Measurements from ENCODE around the gene ESF1.

Gene ESF1, protein sequence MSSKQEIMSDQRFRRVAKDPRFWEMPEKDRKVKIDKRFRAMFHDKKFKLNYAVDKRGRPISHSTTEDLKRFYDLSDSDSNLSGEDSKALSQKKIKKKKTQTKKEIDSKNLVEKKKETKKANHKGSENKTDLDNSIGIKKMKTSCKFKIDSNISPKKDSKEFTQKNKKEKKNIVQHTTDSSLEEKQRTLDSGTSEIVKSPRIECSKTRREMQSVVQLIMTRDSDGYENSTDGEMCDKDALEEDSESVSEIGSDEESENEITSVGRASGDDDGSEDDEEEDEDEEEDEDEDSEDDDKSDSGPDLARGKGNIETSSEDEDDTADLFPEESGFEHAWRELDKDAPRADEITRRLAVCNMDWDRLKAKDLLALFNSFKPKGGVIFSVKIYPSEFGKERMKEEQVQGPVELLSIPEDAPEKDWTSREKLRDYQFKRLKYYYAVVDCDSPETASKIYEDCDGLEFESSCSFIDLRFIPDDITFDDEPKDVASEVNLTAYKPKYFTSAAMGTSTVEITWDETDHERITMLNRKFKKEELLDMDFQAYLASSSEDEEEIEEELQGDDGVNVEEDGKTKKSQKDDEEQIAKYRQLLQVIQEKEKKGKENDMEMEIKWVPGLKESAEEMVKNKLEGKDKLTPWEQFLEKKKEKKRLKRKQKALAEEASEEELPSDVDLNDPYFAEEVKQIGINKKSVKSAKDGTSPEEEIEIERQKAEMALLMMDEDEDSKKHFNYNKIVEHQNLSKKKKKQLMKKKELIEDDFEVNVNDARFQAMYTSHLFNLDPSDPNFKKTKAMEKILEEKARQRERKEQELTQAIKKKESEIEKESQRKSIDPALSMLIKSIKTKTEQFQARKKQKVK

DNA sequence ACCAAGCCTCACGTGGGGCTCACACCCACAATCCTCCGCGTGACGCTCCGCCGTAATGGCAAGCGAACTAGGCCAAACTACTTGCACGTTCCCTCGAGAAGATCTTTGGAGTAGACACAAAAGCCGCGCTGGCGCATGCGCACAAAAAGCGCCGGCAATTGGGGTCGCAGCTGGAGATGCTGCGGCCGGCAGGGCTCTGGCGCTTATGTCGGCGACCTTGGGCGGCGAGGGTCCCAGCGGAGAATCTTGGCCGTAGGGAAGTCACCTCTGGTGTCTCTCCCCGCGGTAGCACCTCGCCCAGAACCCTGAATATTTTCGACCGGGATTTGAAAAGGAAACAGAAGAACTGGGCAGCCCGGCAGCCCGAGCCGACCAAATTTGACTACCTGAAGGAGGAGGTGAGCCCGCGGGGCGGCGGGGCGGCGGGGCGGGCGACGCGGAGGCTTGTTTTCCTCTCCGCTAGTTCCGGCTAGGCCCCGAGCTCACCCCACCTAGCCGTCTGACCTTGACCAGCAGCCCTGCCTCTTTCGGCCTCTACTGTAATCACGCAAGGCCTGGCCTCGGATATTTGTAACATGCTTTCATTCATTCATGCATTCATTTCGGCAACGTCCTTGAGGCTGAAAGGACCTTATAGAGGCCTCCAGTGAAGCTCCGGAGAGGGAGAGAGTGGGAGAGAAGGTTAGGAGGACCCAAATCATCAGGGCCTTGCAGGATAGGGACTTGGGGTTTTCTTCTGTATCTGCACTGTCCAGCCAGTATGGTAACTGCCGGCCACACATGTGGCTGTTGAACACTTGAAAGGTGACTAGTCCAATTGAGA, at the start of gene ESF1, which contains the start of gene NDUFAF5:
TSS of gene ESF1 (minus strand) at position 27 of the 823 bp plus-strand sequence. CDS start 1,779 bp downstream, outside the sequence.
TSS of gene NDUFAF5 (plus strand) at position 136 of the 823 bp plus-strand sequence. CDS start at position 177, 41 bp downstream.
- DNase-seq (ENCODE audit: low read depth): peak; percentile 84

DNA sequence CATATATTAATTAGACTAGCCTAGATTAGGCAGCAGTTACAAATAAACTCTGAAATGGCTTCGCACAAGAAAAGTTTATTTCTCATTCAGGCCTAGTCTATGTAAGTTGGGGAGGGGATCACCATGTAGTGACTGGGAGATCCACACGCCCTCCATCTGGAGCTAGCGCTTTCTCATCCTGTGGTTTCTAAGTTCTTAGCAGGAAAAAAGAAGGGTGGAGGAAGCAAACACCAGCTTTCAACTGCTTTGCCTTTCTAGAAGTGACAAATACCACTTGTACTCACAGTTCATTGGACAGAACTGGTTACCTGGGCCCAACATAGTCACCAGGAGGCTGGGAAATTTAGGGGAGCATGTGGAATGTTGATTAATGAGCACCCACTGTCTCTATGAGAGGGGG, 46.8 kb upstream of the ESF1 start:
- DNase-seq (ENCODE audit: low read depth): no peak

DNA sequence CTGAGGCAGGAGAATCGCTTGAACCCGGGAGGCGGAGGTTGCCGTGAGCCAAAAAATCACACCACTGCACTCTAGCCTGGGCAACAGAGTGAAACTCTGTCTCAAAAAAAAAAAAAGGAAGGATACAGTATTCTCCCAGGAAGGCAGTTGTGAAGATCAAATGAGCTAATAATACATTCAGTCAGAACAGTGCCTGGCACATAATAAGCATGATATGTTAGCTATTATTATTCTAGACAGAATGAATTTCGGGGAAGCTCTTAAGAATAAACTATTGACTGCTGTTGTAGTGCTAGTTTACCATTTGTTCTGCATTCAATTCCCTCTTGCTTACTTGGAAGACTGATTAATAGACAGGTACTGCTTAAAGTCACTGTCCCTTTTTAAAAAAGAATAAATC, 40.7 kb upstream of the ESF1 start:
- no peak for DNase-seq (ENCODE audit: low read depth)

DNA sequence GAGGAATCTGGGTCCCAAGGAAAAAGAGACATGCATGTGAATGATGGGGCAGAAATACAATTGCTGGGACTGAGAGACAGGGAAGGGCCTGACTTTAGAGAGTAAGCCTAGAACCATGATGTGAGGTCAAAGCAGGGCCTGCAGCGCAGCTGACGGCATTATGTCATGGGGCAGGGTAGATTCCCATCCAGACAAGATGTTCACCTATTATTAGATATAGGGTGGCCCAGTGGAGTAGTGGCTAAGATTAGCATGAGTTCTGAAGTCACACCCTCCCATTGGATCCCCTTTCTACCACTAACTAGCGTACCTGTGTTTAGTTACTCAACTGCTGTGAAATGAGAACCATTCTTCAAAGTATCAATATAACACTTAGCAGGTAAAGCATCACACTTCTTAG, 39.7 kb upstream of the ESF1 start:
- no peak for DNase-seq (ENCODE audit: low read depth)

DNA sequence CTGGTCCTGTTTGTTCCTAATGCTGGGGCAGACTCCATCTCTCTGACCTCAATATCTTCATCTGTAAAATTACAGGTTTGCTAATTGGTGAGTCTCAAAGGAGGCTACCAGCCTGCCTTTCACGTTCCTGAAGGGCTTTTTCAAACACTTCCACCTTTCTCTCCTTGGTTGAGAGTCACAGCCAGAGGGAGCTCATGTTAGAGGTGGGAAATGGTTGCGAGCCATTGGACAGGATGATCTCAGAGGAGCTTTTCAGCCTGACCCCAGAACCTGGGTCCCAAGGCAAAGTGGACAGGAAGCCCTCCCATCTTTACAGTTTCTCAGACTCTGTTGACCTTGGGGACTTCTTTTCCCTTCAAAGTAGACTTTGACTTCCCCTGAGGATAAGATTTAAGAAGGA, 37.7 kb upstream of the ESF1 start:
- DNase-seq (ENCODE audit: low read depth): no peak

DNA sequence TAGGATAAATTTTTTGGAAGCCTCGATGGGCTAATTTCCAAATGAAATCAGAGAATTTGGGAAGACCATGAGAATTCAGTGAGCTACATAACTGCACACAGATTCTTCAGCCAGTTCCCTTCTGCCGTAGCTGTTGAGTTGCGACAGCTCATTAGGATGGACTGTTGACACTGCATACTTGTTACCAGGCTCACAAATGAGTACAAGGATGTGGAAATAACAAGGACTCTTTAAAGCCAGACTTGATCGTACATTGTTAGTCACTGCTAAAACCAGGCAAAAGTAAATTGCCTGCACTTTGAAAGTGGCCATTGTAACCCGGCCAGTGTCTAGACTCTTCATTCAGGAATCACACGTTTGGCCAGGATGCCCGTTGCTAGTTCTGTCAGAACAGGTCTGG, 37.2 kb upstream of the ESF1 start:
- DNase-seq (ENCODE audit: low read depth): no peak

DNA sequence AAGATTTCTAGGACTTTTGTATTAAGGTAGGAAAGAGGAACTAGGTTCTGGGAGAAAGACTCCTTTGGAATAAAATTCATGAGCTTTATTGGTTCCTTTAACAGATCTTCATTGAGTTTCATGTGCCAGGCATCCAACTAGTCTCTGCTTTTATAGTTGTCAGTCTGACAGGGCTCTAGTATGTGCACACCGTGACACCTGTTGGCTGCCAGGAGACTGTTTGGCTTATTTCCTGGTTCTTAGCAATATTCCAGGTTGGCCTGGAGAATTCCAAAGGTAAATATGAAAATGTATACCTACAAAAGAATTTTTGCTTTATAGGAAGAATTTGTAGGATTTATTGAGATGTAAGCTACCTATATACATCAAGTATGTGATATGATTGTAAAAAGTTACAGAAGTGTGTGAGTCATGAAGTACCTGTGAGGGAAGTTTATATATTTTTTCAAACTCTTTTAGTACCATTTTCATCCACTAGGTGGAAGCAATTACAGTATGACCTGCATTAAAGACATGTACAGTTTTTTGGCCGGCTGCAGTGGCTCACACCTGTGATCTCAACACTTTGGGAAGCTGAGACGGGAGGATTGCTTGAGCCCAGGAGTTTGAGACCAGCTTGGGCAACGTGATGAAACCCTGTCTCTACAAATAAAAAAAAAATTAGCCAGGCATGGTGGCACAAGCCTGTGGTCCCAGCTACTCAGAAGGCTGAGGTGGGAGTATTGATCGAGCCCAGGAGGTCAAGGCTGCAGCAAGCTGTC, 35.3 kb upstream of the ESF1 start:
- peak; percentile 30 for DNase-seq (ENCODE audit: low read depth)

DNA sequence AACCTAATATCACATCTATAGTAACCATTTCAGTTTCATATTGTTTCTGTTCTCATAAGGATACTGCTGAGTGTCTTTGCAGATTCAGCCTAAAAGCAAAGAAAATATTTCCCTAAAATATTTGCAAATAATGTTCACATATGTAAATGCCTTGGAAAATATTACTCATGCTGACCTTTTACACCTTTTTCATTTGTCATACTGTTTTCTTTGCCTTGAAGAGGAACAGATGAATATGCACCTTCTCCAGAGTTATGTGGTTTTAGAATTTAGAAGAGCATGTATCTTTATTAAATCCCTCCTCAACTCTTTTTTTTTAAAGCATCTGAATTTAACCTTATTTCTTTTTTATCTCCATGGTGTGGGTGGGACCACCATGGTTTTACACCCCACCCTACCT, 32.6 kb upstream of the ESF1 start:
- no peak for DNase-seq (ENCODE audit: low read depth)

DNA sequence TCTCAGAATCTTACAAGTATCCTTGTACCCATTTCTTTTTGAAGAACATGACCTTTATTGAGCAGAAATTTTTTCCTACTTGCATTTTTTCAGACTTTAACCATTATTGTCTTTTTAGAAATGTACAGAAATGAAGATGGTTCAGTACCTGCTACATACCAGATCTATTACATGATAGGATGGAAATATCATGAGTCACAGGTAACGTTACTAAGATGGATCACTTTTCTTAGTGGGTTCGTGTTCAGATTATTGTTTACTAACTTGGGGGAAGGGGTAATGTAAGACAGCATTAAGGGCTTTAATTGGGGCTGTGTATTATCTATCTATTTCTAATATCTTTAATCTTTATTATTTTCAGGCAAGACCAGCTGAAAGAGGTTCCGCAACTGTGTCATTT, 32.0 kb upstream of the ESF1 start:
- DNase-seq (ENCODE audit: low read depth): no peak

DNA sequence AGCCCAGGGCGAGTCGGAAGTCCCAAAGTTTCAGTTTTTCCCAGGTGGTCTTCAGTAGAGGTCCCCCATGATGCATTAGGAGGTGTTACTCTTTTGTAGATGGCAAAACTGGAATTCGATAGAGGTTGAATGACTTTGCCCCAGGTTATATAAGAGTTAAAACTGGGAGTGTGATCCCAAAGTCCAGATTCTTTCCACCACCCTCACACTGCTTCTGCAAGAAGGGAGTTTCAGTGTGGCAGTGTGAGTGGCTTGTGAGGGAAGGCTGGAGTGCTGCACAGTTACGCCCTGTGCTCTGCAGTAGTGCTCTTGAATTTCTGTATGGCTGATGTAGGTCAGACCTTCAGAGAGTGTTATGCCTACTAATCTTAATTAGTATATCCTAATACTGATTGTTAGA, 30.0 kb upstream of the ESF1 start:
- DNase-seq (ENCODE audit: low read depth): no peak

DNA sequence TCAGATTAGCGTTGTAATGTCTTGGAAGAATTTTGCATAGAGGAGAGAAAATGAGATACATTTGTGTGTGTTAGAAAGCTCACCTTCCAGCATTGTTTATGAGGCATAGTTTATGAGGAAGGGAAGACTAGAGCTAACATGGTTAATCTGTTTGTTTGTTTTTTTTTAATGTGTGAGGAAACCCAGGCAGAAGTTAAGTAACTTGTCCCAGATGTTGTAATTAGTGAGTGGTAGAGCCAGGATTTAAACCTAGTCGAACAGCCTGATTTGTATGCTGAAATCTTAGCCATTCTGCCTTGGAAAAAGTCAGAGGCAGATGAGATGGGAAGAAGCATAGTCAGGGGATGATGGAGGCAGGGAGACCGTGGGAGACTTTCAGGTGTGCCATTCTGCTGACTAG, 29.2 kb upstream of the ESF1 start:
- DNase-seq (ENCODE audit: low read depth): no peak

DNA sequence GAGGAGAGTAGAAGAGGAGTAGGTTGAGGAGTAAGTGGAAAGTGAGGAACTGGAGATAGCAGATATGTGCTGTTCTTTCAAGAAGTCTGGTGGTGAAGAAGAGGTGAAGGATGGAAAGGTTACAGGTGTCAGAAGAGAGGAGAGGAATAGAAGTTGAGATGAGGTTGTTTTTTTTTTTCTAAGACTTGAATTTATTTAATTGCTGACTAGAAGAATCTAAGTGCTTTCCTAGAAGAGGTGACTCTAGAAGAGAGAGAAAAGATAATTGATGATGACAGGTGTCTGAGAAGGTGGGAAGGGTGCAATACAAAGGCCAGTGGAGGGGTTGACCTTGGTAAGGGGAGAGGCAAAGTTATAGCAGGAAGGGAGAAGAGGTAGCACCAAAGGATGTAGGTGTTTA, 25.7 kb upstream of the ESF1 start:
- no peak for DNase-seq (ENCODE audit: low read depth)

DNA sequence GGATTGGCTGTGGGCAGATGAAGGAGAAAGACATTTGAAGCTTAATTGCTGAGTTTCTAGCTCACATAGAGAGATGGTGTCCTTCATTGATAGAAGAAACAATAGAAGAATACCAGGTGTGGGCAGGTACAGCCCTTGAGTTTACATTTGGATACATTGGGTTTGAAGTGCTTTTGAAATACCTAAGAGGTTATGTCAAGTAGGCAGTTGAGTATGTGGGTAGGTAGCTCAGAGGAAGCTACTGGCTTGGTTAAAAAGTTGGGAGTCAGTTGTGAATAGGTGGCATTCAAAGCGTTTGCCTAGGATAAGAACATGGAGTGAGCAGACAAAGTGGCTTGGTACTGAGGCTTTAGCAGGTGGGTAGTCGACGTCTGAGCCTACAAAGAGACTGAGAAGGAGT, 25.1 kb upstream of the ESF1 start:
- DNase-seq (ENCODE audit: low read depth): no peak

DNA sequence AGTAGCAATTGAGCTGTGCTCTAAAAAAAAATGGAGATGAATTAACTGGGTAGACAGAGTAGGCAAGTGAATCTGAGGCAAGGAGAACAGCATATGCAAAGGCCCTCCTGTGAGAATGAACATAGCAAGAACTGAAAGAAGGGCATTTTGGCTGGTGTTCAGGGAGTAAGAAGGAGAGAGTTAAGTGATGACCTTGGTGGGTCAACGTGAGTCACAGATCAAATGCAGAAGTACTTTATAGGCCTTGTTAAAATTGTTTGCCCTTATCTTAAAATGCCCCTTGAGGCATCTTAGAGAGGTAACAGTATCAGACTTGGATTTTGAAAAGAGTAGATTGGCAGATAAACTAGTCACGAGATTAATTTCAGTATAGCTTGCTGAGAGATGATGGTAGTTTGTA, 24.7 kb upstream of the ESF1 start:
- no peak for DNase-seq (ENCODE audit: low read depth)

DNA sequence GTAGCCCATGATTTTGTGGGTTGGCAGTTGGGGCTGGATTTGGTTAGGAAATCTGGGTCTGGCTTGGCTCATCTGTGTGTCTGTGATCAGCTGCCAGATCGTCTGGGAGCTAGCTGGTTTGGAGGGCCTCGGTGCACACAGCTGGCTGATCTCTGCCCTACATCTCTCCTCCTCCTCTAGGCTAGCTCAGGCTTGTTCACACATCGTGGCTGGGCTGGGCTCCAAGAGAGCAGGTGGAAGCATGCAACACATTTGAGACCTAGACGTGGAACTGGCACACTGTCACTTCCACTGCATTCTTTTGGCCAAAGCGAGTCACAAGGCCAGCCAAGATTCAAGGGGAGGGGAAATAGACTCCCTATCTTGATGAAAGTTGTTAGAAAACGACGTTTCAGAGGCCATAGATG, 16.0 kb upstream of the ESF1 start:
- peak; percentile 68 for DNase-seq (ENCODE audit: low read depth)

DNA sequence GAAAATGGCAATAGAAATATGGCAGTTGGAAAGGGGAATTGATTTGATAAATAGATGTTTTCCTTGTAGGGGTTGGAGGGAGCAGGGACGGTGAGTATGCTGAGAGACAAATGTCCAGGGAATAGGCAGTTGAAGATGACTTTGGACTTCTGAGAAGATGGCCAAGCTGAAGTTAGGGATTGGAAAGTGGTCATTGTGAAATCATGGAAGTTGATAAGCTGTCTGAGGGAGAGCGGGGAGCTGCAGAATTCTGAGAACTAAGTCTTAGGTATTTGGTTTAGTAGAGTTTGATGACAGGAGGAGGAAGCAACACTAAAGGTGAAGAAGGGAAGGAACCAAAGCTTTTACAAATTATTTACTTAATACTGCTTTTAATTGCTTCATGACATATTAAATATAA, 15.3 kb upstream of the ESF1 start:
- DNase-seq (ENCODE audit: low read depth): no peak

DNA sequence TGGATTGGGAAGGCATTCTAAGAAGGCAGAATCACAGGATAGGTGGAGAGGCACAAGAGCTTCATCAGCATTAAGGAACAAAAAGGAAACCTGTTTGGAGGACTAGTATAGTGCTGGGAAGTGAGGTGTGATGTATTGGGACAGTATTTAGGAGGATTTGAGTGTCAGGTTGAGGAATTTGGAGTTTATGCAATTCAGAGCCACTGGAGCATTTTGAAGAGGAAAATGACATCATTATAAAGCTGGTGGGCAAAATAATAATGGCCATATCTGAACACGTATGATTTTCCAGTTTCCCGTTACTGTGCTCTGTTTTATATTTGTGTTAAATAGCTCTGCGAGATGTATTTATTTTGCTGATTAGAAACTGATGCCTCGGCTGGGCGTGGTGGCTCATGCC, 14.3 kb upstream of the ESF1 start:
- DNase-seq (ENCODE audit: low read depth): no peak

DNA sequence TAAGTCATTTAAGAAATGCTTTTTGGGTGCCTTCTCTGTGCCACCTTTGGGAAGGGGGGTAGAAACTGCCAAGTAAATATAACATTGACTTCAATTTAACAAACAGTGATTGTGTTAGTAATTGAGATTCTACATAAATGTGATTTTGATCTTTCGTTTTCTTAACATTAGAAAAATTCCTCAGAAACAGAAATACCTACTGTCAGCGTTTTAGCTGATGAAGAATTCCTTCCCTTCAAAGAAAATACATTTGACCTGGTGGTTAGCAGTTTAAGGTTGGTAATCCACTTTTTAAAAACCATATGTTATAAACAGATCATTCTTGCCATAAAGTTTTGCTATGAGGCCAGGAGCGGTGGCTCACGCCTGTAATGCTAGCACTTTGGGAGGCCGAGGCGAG, 9.9 kb upstream of the ESF1 start:
- no peak for DNase-seq (ENCODE audit: low read depth)

DNA sequence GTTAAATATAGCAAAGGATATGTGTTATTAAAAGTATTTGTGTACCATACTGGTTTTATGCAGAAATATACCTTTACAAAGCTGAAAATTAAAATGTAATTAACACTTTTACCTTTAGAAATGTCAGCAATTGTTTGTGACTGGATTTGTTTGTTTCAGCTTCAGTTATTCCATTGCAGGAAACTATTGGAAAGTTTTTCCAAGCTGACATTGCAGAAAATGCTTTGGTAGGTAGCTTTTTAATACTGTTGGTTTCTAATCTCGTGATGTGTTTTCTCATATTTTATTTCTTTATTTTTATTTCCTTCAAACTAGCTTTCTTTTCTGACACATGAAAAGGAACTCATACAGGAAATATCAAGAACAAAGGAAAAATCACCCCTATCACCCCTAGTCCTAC, 8.3 kb upstream of the ESF1 start:
- DNase-seq (ENCODE audit: low read depth): no peak

DNA sequence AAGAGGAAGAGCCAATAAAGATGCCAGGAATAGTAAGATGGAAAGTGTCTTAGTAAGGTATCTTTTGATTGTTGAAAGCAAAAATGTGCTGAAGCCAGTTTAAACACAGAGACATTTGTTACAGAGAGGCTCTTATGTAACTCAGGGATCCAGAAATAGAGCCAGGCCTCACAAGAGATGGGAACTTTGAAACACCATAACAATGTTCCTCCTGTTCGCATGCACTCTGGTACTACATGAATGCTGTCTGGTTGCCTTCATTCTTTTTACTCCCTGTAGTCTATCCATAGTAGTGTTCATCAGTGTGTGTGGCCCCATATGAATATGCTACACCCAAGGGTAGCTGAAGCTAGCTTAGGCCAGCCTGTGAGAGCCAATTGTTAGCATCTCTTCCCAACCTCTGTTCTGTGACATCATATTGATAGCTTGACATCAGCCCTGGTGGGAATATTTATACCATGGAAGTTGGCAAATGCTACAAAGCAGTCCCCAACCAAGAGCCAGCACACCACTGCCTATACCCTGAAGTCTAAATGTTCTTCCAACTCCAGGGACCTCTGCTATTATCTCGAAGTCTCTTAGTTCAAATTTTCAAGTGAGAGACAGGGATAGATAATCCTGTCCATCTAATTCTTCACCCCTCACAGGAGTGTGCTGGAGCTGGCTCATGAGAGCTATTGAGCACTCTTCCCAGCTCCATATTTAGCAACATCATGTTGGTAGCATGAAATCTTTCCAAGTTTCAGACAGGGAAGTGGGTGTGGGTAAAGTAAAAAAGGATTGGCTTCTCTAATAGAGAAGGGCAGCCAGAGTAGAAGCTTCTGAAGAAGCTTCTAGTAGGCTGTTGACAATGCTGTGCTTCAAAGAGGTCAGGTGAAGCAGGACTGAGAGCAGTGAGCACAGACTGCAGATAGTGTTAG, 7.1 kb upstream of the ESF1 start:
- DNase-seq (ENCODE audit: low read depth): no peak

DNA sequence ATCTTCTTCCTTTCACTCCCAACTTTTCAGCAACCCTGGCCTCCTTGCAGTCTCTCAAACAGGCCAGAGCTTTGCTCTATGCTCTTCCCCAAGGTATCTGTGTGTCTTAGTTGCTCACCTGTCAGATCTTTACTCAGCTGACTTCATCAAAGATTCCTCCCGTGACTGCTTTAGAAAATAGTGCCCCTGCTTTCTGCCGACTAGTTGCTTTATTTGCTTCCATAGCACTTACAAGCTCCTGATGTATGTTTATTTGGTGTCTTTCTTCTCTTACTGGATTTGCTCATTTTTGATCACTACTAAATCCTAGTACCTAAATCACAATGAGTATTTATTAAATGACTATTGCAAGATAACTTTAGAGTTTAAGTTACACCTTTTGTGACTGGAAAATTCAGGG, 6.0 kb upstream of the ESF1 start:
- no peak for DNase-seq (ENCODE audit: low read depth)

All from HS-5 (cell line).